ENCODE data around the gene AGO3.
"Not testable (repeated sequence)": the region's sequence is repeated elsewhere in the genome, so short reads cannot be mapped to it uniquely, and the experiment has no call there.

GRCh38 chr1:36024024-36024423 is 93.1 kb downstream of the AGO3 start:
- not testable (repeated sequence) for TF ChIP-seq HDGF (IDR thresholded peaks at IDR 0.05; ENCODE audit: borderline replicate concordance); FOXA1 (IDR thresholded peaks at IDR 0.05); SUZ12 (IDR thresholded peaks at IDR 0.05); FOXM1 (IDR thresholded peaks at IDR 0.05; ENCODE audit: borderline replicate concordance); ZNF384 (IDR thresholded peaks at IDR 0.05); ELF4 (IDR thresholded peaks at IDR 0.05); SP1 (IDR thresholded peaks at IDR 0.05); CTBP1 (IDR thresholded peaks at IDR 0.05; ENCODE audit: borderline replicate concordance); BHLHE40 (IDR thresholded peaks at IDR 0.05; ENCODE audit: borderline replicate concordance); TARDBP (IDR thresholded peaks at IDR 0.05); LEF1 (IDR thresholded peaks at IDR 0.05; ENCODE audit: borderline replicate concordance); PKNOX1 (IDR thresholded peaks at IDR 0.05); NFRKB (IDR thresholded peaks at IDR 0.05); FOXK2 (IDR thresholded peaks at IDR 0.05)
